IgD-negative memory B cell (primary cell): ENCODE results near the gene PDE4DIP. TPM values are rescaled to one million over a fixed set of nuclear protein-coding genes. Genes with fewer than 3 reads are reported as not detected.
"Not testable (repeated sequence)": the region's sequence is repeated elsewhere in the genome, so short reads cannot be mapped to it uniquely, and the experiment has no call there.

Experiments
- H3K27ac Mint-ChIP-seq, 3 donors: one replicate each; pipeline ENCODE4 v1.8.0; 2020 to 2022; ENCODE audit warnings: mild to moderate bottlenecking in 3 of 3, mixed read lengths in 3 of 3, moderate library complexity in 1 of 3
- H3K27me3 Mint-ChIP-seq: one replicate; pipeline ENCODE4 v1.8.0; 2021; ENCODE audit warnings: mixed read lengths
- H3K36me3 Mint-ChIP-seq: one replicate; pipeline ENCODE4 v1.8.0; 2020; ENCODE audit warnings: mild to moderate bottlenecking, mixed read lengths
- H3K4me1 Mint-ChIP-seq, 3 donors: one replicate each; pipeline ENCODE4 v1.8.0; 2020 to 2022; ENCODE audit warnings: mixed read lengths in 3 of 3, mild to moderate bottlenecking in 1 of 3
- H3K4me3 Mint-ChIP-seq, 4 donors: one replicate each; pipeline ENCODE4 v1.8.0; 2020 to 2022; ENCODE audit warnings: mild to moderate bottlenecking in 4 of 4, mixed read lengths in 4 of 4, moderate library complexity in 3 of 4
- H3K9me3 Mint-ChIP-seq, 3 donors: one replicate each; pipeline ENCODE4 v1.8.0; 2020 to 2021; ENCODE audit warnings: mixed read lengths in 3 of 3, mild to moderate bottlenecking in 1 of 3
- polyA plus RNA-seq: library from polyadenylated mRNA; unstranded; fragments of 300-500 nt; fragmentation: Illumina TruSeq; gene quantifications from one replicate; pipeline ENCODE4 v1.2.3, GENCODE V29; 2021

Gene PDE4DIP
- polyA plus RNA-seq, 1 donor from 2014 or later, result 44.1 TPM

- H3K27me3 Mint-ChIP-seq, H3K4me3 Mint-ChIP-seq, H3K9me3 Mint-ChIP-seq, H3K36me3 Mint-ChIP-seq, H3K27ac Mint-ChIP-seq, H3K4me1 Mint-ChIP-seq: not testable (repeated sequence)
These were observed 171.3 kb downstream of the PDE4DIP start for GRCh38 chr1:149015522-149015921.

- H3K9me3 Mint-ChIP-seq, H3K27me3 Mint-ChIP-seq, H3K4me1 Mint-ChIP-seq, H3K27ac Mint-ChIP-seq, H3K36me3 Mint-ChIP-seq, H3K4me3 Mint-ChIP-seq: not testable (repeated sequence)
These were observed 172.4 kb downstream of the PDE4DIP start for GRCh38 chr1:149016626-149017025.

- H3K27ac Mint-ChIP-seq, H3K4me1 Mint-ChIP-seq, H3K36me3 Mint-ChIP-seq, H3K9me3 Mint-ChIP-seq, H3K4me3 Mint-ChIP-seq, H3K27me3 Mint-ChIP-seq: not testable (repeated sequence)
These were observed 174.3 kb downstream of the PDE4DIP start for GRCh38 chr1:149018577-149018976.

GRCh38 chr1:149024327-149024726, 180.1 kb downstream of the PDE4DIP start:
- not testable (repeated sequence) for H3K27me3 Mint-ChIP-seq, H3K27ac Mint-ChIP-seq, H3K4me1 Mint-ChIP-seq, H3K9me3 Mint-ChIP-seq, H3K36me3 Mint-ChIP-seq, H3K4me3 Mint-ChIP-seq

- H3K4me3 Mint-ChIP-seq, H3K4me1 Mint-ChIP-seq, H3K9me3 Mint-ChIP-seq, H3K27me3 Mint-ChIP-seq, H3K36me3 Mint-ChIP-seq, H3K27ac Mint-ChIP-seq: not testable (repeated sequence)
These were observed 189.7 kb downstream of the PDE4DIP start for GRCh38 chr1:149033916-149034315.

- H3K9me3 Mint-ChIP-seq, H3K4me1 Mint-ChIP-seq, H3K4me3 Mint-ChIP-seq, H3K36me3 Mint-ChIP-seq, H3K27ac Mint-ChIP-seq, H3K27me3 Mint-ChIP-seq: not testable (repeated sequence)
These were observed 198.8 kb downstream of the PDE4DIP start for GRCh38 chr1:149043056-149043455.

DNA sequence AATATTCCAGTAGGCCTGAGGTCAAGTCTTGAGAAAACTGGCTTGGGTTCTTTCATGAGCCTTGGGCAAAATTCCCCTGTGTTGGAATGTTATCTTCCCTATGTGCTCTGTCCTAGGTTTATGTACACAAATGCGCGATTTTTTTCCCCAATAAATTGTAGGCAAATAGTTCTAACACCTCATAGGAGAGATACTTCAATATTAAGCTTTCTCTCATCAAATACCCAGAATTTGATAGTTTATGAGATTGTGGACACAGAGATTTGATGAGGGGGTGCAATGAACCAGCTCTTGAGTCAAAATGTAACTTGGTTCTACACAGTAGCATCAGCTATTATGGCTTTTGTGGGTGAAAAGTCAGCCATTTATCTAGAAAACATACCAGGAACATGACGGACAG, 220.4 kb downstream of the PDE4DIP start:
- not testable (repeated sequence) for H3K4me1 Mint-ChIP-seq, H3K27me3 Mint-ChIP-seq, H3K27ac Mint-ChIP-seq, H3K9me3 Mint-ChIP-seq, H3K36me3 Mint-ChIP-seq
- H3K4me3 Mint-ChIP-seq, result peak overlapping the region in 1 of 4 donors; percentile 28

GRCh38 chr1:149075505-149076127, 231.4 kb downstream of the PDE4DIP start:
- H3K36me3 Mint-ChIP-seq, H3K4me3 Mint-ChIP-seq, H3K27me3 Mint-ChIP-seq, H3K9me3 Mint-ChIP-seq, H3K4me1 Mint-ChIP-seq: not testable (repeated sequence)
- peak overlapping the region in 1 of 3 donors; percentile 59 for H3K27ac Mint-ChIP-seq

Other genes starting within 250 kb of the PDE4DIP start
- gene NBPF14, start 248.4 kb upstream of the PDE4DIP start, polyA plus RNA-seq, result 30.1 TPM
- 5.8 TPM for gene NUDT4B, start 95.7 kb upstream of the PDE4DIP start, polyA plus RNA-seq